ENCODE measurements around the gene ZNF821. TPM values are rescaled to one million over a fixed set of nuclear protein-coding genes. Genes with fewer than 3 reads are reported as not detected.

The ZNF821 gene
- total and polyA plus RNA-seq, 10 of the 15 experiments (the other 5 are each of a cell fraction or from before 2014, with no cell fraction given) = 0.82 to 9.9 (median 6.8) TPM

GRCh38 chr16:71929048-71929447 is 45.1 kb upstream of the ZNF821 start:
- CTCF ChIA-PET = interaction anchor here (0.5 to 2.7 kb wide), 7 partner anchors 12 to 345 kb away, joined by 3 to 19 read pairs (median 4); no protein-coding TSS in a partner anchor

GRCh38 chr16:71927787-71928186 is 43.8 kb upstream of the ZNF821 start:
- POLR2A ChIA-PET = no interaction called here
- no peak for FAIRE-seq
- no peak overlapping the region for H3K9ac ChIP-seq (ENCODE audit: control insufficient read depth, insufficient read depth, low read length)
- no peak overlapping the region for H2AFZ ChIP-seq (ENCODE audit: control insufficient read depth, low read depth, low read length)
- no peak overlapping the region for H3K4me2 ChIP-seq (ENCODE audit: control insufficient read depth, insufficient read depth)
- no peaks in the 10 kb centered on the region for H3K4me1 ChIP-seq (ENCODE audit: control insufficient read depth, insufficient read depth, low read length)
- SMC1A ChIA-PET (ENCODE audit: uncharacterized antibody, unreplicated experiment) = no interaction called here
- no peaks in the 10 kb centered on the region; the same call in 1 of the 2 replicates for H3K79me2 ChIP-seq (ENCODE audit: control insufficient read depth, insufficient read depth, low read length)
- no peak for ATAC-seq
- DNase-seq (ENCODE audit: low read depth, low spot score) = no peak
- H3K36me3 ChIP-seq (ENCODE audit: control insufficient read depth in 2 of 2, insufficient read depth in 2 of 2, low read length in 1 of 2) = peaks cover 19 to 56% of the 10 kb centered on the region in 2 experiments
- no peaks in the 10 kb centered on the region for H3K9me3 ChIP-seq (replicated peaks; ENCODE audit: control insufficient read depth, insufficient read depth, low read length)
- CTCF ChIA-PET = interaction anchor here (0.8 kb wide), 1 partner anchor 11 kb away, joined by 3 read pairs; no protein-coding TSS in a partner anchor
- H3K4me3 ChIP-seq = no peak overlapping the region
- no peak overlapping the region for H3K27ac ChIP-seq (ENCODE audit: control insufficient read depth, insufficient read depth)
- in situ Hi-C loops (cut with MboI) = no loop called here
- WGBS (ENCODE audit: insufficient coverage, insufficient replicate concordance, low lambda C conversion rate, missing lambda C conversion rate) = 91% methylated on average over 5 of the region's 5 CpGs
- no peaks in the 10 kb centered on the region for H3K27me3 ChIP-seq (replicated peaks in 1 of 2; ENCODE audit: control insufficient read depth in 2 of 2, insufficient read depth in 2 of 2, low read length in 1 of 2)
- TSS peak; percentile 40 for BruUV-seq (replicated peaks)
- intact Hi-C loops (cut with micrococcal nuclease; ENCODE audit: unreplicated experiment) = no loop called here
- RAD21 ChIA-PET (ENCODE audit: unreplicated experiment) = no interaction called here
- H4K20me1 ChIP-seq (ENCODE audit: control insufficient read depth, insufficient read depth) = no peaks in the 10 kb centered on the region; the same call in 1 of the 2 replicates
- TF ChIP-seq ZSCAN29 (IDR thresholded peaks at IDR 0.05) (no peak), SMAD1 (IDR thresholded peaks at IDR 0.05; ENCODE audit: low read depth, partially characterized antibody) (no peak), CTCF (IDR thresholded peaks at IDR 0.05 in 2 of 3, conservative IDR thresholded peaks at IDR 0.05 in 1 of 3; ENCODE audit: control insufficient read depth in 2 of 3, extremely low read depth in 1 of 3, insufficient read depth in 1 of 3, low read depth in 3 of 3, low read length in 3 of 3) (no peak), KLF5 (IDR thresholded peaks at IDR 0.05; ENCODE audit: partially characterized antibody) (no peak)
- TF ChIP-seq, protein P1, sequence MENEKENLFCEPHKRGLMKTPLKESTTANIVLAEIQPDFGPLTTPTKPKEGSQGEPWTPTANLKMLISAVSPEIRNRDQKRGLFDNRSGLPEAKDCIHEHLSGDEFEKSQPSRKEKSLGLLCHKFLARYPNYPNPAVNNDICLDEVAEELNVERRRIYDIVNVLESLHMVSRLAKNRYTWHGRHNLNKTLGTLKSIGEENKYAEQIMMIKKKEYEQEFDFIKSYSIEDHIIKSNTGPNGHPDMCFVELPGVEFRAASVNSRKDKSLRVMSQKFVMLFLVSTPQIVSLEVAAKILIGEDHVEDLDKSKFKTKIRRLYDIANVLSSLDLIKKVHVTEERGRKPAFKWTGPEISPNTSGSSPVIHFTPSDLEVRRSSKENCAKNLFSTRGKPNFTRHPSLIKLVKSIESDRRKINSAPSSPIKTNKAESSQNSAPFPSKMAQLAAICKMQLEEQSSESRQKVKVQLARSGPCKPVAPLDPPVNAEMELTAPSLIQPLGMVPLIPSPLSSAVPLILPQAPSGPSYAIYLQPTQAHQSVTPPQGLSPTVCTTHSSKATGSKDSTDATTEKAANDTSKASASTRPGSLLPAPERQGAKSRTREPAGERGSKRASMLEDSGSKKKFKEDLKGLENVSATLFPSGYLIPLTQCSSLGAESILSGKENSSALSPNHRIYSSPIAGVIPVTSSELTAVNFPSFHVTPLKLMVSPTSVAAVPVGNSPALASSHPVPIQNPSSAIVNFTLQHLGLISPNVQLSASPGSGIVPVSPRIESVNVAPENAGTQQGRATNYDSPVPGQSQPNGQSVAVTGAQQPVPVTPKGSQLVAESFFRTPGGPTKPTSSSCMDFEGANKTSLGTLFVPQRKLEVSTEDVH (IDR thresholded peaks at IDR 0.05; ENCODE audit: low read depth, partially characterized antibody) = no peak

More at GRCh38 chr16:71929048-71929447, 45.1 kb upstream of the ZNF821 start:
- Histone ChIP-seq H3K4me2 (ENCODE audit: control insufficient read depth, insufficient read depth) (no peak overlapping the region), H3K4me3 (no peak overlapping the region), H2AFZ (ENCODE audit: control insufficient read depth, low read depth, low read length) (no peak overlapping the region), H4K20me1 (ENCODE audit: control insufficient read depth, insufficient read depth) (no peaks in the 10 kb centered on the region; the same call in 1 of the 2 replicates), H3K4me1 (ENCODE audit: control insufficient read depth, insufficient read depth, low read length) (no peaks in the 10 kb centered on the region), H3K9ac (ENCODE audit: control insufficient read depth, insufficient read depth, low read length) (no peak overlapping the region), H3K27ac (ENCODE audit: control insufficient read depth, insufficient read depth) (no peak overlapping the region), H3K27me3 (replicated peaks in 1 of 2; ENCODE audit: control insufficient read depth in 2 of 2, insufficient read depth in 2 of 2, low read length in 1 of 2) (no peaks in the 10 kb centered on the region), H3K36me3 (ENCODE audit: control insufficient read depth in 2 of 2, insufficient read depth in 2 of 2, low read length in 1 of 2) (peaks cover 17 to 46% of the 10 kb centered on the region in 2 experiments), H3K79me2 (ENCODE audit: control insufficient read depth, insufficient read depth, low read length) (no peaks in the 10 kb centered on the region; the same call in 1 of the 2 replicates), H3K9me3 (replicated peaks; ENCODE audit: control insufficient read depth, insufficient read depth, low read length) (no peaks in the 10 kb centered on the region)
- POLR2A ChIA-PET = interaction anchor here (0.6 to 1.2 kb wide), 3 partner anchors 10 to 29 kb away, joined by 3 to 12 read pairs (median 3); no protein-coding TSS in a partner anchor
- FAIRE-seq (no peak), DNase-seq (ENCODE audit: low read depth, low spot score) (no peak), ATAC-seq (no peak)
- in situ Hi-C loops (cut with MboI) (no loop called here), intact Hi-C loops (cut with micrococcal nuclease; ENCODE audit: unreplicated experiment) (no loop called here)
- RAD21 ChIA-PET (ENCODE audit: unreplicated experiment) = no interaction called here
- 97% methylated on average over 3 of the region's 3 CpGs for WGBS (ENCODE audit: insufficient coverage, insufficient replicate concordance, low lambda C conversion rate, missing lambda C conversion rate)
- BruUV-seq (replicated peaks) = no TSS peak
- SMC1A ChIA-PET (ENCODE audit: uncharacterized antibody, unreplicated experiment) = interaction anchor here (1.1 to 1.7 kb wide), 5 partner anchors 10 to 43 kb away, joined by 3 to 5 read pairs (median 4); no protein-coding TSS in a partner anchor
- TF ChIP-seq PKNOX1 (IDR thresholded peaks at IDR 0.05) (no peak), SREBF1 (IDR thresholded peaks at IDR 0.05; ENCODE audit: low read length) (no peak), ZSCAN29 (IDR thresholded peaks at IDR 0.05) (no peak), POLR2AphosphoS5 (IDR thresholded peaks at IDR 0.05; ENCODE audit: low read length) (0 out of 2 replicates have a peak, but pooled peaks have one; percentile 25), BACH1 (IDR thresholded peaks at IDR 0.05; ENCODE audit: borderline replicate concordance) (no peak), EED (IDR thresholded peaks at IDR 0.05; ENCODE audit: low read depth) (no peak), MYB (IDR thresholded peaks at IDR 0.05; ENCODE audit: borderline replicate concordance, low read depth, low read length) (no peak)

Data from GM12878 (cell line).